Measurements from ENCODE around the gene PPRC1.

GRCh38 chr10:102157224-102157623, 24.4 kb downstream of the PPRC1 start:
- no peak for TF ChIP-seq CTCF (IDR thresholded peaks at IDR 0.05)
- no peak for TF ChIP-seq POLR2A (IDR thresholded peaks at IDR 0.05)

Measured in adrenal gland (tissue), 5 donors.